Subcutaneous adipose tissue (tissue), 4 donors: ENCODE results near the gene MND1. TPM values are rescaled to one million over a fixed set of nuclear protein-coding genes. Genes with fewer than 3 reads are reported as not detected.

Experiments
- total RNA-seq, 4 donors: library from RNA; depleted of rRNA; stranded (reverse); fragments of >200 nt; gene quantifications; one replicate each; pipeline ENCODE4 v1.1.0, GENCODE V29; 2016
- TF ChIP-seq, protein P1 (sequence below): fragments of 450-650 bp; IDR thresholded peaks from one replicate; pipeline ENCODE4 v1.5.1; 2016; ENCODE audit warnings: low read depth, mild to moderate bottlenecking, control low read depth, antibody characterized with exemption, moderate library complexity

MND1 gene
- total RNA-seq, 4 donors from 2014 or later: 1.9 to 2.1 TPM; not detected in 2

DNA sequence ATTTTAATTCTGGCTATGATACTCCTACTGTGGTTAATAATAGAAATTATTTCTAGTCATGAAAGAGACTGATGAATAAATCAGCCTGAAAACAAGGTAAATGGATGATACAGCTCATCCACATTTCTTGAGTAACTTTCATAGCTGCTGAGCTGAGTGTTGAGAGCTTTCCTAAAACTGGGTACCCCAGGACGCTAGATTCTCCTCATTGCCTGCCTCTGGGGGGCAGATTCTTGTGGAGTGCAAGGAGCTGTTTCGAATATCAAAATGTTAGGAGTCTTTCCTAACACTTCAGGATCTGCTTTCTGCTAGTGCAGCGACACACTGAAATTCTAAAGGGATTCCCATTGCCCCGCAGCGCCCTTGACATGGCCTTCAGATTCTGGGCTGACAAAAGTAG is 2.1 kb downstream of the MND1 start:
- TF ChIP-seq, protein P1, sequence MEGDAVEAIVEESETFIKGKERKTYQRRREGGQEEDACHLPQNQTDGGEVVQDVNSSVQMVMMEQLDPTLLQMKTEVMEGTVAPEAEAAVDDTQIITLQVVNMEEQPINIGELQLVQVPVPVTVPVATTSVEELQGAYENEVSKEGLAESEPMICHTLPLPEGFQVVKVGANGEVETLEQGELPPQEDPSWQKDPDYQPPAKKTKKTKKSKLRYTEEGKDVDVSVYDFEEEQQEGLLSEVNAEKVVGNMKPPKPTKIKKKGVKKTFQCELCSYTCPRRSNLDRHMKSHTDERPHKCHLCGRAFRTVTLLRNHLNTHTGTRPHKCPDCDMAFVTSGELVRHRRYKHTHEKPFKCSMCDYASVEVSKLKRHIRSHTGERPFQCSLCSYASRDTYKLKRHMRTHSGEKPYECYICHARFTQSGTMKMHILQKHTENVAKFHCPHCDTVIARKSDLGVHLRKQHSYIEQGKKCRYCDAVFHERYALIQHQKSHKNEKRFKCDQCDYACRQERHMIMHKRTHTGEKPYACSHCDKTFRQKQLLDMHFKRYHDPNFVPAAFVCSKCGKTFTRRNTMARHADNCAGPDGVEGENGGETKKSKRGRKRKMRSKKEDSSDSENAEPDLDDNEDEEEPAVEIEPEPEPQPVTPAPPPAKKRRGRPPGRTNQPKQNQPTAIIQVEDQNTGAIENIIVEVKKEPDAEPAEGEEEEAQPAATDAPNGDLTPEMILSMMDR: no peak

DNA sequence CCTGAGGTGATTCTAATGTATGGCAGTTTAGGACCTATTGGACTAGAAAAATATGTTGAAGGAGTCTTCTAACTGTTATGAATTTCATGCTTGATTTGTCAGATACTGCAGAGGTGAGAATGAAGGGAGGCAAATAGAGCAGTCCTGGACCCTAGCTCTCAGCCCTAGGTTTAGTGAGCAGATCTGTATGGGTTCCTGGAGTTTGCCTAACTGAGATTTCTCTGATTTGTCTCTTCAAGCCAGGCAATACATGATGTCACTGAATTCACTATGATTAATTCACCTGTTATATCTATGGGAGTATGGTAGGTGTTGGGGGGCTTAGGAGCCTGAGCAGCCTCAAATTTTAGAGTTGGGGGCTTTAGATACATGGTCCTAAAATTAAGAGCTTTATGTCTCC is 2.6 kb downstream of the MND1 start:
- TF ChIP-seq, protein P1: no peak

DNA sequence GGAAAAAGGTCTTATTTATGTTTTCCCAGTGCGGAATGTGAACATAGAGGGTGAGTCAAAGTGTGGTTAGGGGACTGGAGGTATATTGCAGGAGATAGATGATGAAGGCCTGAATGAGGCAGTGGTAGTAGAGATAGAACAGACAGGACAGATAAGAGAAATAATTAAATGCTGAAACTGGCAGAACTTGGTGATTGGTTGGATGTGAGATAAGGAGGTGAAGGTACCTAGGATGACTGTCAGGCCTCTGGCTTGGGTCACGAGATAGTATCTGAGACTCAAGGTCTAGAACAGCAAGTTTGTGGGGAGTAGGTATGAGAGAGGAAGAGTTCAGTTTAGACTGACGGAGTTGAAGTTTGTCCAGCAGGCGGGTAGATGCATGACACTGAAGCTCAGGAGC is 3.5 kb downstream of the MND1 start:
- TF ChIP-seq, protein P1: no peak

DNA sequence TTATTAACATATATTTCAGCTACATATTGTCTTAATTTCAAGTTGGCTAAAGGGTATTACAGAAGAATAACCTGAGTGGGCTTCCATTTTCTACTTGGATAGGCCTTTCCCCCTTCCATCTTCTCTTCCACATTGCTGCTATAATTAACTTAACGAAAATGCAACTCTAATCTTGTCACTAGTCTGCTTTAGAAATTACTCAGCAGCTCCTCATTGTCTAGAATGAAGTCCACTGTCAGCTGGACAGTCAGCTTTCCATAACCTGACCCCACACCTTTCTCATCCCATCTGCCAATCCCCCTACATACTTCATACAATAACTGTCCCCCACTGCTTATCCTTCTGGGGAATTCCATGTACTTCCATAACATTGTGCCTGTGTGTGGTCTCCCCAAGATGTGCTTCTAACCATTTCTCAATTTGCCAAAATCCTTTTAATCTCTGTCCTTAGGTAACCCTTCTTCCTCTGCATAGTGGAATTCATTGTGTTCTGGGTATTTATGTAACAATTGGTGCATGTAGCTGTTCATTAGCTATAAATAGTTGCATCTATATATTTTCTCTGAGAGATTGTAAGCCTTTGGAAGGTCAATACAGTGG is 4.8 kb downstream of the MND1 start:
- TF ChIP-seq, protein P1: no peak

DNA sequence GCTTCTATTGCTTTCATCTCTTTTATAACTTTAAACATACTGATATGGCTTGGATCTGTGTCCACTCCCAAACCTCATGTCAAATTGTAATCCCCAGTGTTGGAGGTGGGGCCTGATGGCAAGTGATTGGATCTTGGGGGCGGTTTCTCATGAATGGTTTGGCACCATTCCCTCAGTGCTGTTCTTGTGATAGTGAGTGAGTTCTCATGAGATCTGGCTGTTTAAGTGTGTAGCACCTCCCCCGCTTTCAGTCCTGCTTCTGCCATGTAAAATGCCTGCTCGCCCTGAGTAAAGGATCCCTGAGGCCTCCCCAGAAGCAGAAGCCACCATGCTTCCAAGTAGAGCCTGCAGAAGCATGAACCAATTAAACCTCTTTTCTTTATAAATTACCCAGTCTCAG is 17.7 kb downstream of the MND1 start:
- TF ChIP-seq, protein P1: no peak

DNA sequence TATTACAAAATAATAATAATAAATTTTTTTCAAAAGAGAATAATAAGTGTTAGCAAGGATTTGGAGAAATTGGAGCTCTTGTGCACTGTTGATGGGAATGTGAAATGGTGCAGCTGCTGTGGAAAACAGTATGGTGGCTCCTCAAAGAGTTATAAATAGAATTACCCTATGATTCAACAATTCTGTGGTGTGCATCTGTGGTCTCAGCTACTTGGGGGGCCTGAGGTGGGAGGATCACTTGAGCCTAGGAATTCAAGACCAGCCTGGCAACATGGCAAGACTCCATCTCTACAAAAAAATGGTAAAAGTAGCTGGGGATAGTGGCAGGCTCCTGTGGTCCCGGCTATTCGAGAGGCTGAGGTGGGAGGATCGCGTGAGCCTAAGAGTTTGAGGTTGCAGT is 19.6 kb downstream of the MND1 start:
- TF ChIP-seq, protein P1: no peak

DNA sequence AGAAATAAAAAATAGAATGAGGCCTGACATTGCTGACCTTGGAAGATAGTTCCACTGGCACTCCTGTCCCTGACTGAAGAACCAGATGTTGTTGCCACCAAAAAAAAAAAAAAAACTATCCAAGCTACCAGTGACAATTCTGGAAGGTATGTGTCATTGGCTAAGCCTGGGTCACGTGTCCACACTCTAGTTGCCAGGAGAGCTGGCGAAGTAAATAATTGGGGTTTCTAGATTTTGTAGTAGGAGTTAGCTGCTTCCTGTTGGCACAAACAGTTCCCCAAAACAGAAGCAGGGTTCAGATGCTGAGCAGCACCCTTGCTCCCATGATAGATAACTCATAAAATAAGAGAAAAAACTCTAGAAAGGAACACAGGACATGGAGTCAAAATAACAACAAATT is 20.5 kb downstream of the MND1 start:
- TF ChIP-seq, protein P1: no peak
